AG09319 (cell line): ENCODE results near the gene COL10A1.

ENCODE experiments used
- DNase-seq: peaks from one replicate; pipeline ENCODE4 v3.0.0-alpha.2; 2010; ENCODE audit warnings: low read depth; ENCODE audit errors: extremely low read depth
- TF ChIP-seq, protein P1 (sequence below): IDR thresholded peaks from 2 replicates; pipeline ENCODE4 v1.5.1; 2011; ENCODE audit warnings: low read depth, mild to moderate bottlenecking, inconsistent platforms, low read length, moderate library complexity

The COL10A1 gene

DNA sequence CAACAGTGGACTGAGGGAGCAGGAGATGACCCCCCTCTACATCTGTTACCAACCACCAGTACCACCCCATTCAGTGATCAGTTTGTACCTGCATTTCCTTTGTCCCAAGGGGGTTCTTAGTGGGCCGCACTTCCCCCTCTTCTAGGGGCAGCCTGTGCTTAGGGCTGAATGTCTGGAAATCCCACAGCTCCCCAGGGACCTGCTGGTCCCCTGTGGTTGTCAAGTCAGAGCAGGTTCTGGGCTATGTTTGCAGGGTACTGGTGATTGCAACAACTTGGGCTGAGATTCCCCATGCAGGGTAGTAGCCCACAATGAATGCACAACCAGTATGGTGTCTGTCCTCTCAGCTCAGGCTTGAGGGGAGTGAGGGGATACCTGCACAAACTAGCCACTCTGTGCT lies 39.7 kb upstream of the COL10A1 start:
- TF ChIP-seq, protein P1, sequence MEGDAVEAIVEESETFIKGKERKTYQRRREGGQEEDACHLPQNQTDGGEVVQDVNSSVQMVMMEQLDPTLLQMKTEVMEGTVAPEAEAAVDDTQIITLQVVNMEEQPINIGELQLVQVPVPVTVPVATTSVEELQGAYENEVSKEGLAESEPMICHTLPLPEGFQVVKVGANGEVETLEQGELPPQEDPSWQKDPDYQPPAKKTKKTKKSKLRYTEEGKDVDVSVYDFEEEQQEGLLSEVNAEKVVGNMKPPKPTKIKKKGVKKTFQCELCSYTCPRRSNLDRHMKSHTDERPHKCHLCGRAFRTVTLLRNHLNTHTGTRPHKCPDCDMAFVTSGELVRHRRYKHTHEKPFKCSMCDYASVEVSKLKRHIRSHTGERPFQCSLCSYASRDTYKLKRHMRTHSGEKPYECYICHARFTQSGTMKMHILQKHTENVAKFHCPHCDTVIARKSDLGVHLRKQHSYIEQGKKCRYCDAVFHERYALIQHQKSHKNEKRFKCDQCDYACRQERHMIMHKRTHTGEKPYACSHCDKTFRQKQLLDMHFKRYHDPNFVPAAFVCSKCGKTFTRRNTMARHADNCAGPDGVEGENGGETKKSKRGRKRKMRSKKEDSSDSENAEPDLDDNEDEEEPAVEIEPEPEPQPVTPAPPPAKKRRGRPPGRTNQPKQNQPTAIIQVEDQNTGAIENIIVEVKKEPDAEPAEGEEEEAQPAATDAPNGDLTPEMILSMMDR: no peak
- no peak for DNase-seq

DNA sequence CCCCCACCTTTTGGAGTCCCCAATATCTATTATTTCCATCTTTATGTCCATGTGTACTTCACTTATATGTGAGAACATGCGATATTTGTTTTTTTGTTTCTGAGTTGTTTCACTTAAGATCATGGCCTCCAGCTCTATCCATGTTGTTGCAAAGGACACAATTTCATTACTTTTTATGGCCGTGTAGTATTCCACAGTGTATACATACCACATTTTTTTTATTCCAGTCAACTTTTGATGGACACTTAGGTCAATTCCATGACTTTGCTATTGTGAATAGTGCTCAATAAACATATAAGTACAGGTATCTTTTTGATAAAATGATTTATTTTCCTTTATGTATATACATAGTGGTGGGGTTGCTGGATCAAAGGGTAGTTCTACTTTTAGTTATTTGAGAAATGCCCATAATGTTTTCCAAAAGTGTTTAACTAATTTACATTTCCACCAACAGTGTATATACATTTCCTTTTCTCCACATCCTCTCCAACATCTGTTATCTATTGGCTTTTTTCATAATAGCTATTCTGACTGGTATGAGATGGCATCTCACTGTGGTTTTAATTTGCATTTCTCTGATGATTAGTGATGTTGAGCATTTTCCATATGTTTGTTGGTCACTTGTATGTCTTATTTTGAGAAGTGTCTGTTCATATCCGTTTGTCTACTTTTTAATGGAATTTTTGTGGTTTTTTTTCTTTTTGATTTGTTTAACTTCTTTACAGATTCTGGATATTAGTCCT lies 34.0 kb upstream of the COL10A1 start:
- TF ChIP-seq, protein P1: no peak
- DNase-seq: no peak

DNA sequence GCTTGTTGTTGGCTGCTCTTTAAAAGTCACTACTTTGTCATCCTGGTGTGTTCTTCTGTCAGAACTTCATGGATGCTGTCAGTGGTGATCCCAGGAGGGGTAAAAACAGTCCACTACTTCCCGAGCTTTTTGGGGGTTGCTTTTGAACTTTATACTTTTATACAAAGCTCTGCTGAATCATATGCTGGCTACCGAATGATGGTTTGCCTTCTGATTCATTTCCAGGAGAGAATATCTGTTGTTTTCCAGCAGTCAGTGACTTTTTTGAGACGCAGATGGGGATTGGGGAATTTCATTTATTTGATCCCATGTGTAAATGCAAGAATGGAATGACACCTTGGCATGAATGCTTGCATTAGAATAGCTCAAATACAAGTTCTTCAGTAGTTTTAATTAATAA lies 32.7 kb upstream of the COL10A1 start:
- TF ChIP-seq, protein P1: no peak
- no peak for DNase-seq

DNA sequence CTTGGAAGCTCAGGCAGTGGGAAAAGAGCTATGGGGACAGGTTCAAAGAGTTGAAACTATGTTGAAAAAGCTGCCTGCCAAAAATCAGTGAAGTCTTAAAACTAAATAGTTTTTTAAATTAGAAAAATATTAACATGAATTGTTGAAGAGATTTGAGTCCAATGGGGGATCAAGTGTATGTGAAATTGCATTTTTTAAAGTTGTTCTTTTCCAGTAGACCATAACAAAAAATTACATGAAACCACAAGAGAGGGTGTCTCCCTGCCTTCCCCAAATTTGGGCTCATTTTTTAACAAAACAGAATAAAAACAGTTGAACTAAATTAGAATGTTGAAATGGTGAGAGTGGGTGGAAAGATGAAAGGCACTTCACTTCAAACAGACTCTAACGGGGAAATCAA lies 31.5 kb upstream of the COL10A1 start:
- no peak for DNase-seq
- TF ChIP-seq, protein P1: no peak

DNA sequence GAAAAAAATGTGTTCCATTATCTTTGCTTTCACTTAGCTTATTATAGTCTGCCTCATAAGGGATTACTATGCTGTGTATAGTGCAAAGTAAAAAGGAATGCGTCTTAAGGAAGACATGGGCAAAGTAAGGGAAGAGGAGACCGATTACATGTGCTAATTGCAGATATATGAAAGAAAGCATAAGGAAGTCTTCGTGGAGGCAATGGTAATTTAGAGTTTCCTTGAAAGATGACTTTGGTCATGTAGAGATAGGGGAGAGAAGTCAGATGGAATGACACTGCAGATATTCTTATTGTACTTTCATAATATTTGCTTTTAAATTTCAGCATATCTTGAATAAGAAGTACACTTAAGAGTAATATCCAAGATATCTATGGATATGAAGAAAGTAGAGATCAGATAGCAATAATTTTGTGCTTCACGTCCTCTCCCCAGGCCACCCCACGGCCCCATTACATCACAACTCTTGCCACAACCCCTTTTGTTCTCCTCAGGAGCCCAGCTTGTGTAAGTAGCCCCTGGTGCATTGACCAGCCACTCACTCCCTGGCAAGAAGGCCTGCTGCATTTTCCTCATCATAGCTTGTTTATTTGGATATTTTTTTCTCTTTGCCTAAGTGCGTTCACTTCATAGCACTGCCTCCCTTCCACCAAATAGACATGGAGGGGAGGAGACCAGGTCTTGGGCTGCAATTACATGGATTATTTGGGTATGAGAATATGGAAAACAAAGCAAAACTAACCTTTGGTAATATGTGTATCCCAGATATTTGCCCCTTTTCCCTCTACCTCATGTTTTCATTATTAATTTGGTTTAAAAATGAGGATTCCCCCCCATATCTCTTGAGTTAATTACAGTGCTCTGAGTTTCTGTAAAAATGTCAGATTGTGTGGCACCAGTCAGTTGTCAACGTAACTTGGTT lies 30.7 kb upstream of the COL10A1 start:
- no peak for DNase-seq
- TF ChIP-seq, protein P1: no peak

DNA sequence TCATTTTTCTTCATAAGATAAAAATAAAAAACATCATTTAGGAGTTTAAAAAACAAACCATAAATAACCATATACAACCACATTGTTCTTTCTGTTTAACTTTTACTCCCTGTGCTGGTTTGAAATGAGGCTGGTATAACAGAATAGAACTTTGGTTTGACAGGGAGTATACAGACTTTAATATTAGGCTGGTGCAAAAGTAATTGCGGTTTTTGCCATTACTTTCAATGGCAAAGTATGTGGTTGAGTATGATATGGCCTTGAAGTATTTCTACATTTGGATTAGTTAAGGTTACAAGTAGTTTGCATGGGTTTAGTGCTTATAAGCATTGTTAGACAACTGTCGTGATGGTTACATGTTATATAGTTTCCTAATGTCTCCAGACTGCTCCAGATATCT lies 29.0 kb upstream of the COL10A1 start:
- TF ChIP-seq, protein P1: no peak
- no peak for DNase-seq

DNA sequence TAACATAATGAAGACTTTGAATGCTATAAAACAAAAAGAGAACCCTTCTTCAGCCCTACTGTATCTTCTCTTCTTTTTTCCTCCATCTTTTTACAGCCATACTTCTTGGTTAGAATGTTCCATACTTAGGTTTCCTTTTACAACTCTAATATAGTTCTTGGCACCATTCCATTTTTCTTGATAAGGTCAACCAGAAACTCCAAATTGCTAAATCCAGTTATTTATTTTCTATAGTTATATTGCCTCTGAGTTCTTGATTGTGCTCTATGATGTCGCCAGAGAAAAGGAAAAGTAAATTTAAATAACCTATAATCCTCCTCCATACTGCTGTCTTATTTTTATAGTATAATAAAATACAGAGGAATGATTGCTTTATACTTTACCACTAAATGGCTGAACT lies 26.7 kb upstream of the COL10A1 start:
- TF ChIP-seq, protein P1: no peak
- DNase-seq: no peak
